MCF 10A (cell line): ENCODE results near the gene XG. TPM values are rescaled to one million over a fixed set of nuclear protein-coding genes. Genes with fewer than 3 reads are reported as not detected.

ENCODE experiments used
- BruUV-seq: library from RNA; stranded (reverse); fragments of 400-500 nt; replicated peaks from 2 replicates; lab custom pipeline; 2021; lab: Mats Ljungman, UMichigan
- CTCF ChIA-PET: fragments of 300-600 bp; sonication (Branson Sonifier 250); formaldehyde crosslinking; extraction: SDS; loops from one replicate; lab custom pipeline; 2021; ENCODE audit warnings: antibody characterized with exemption, inconsistent platforms; lab: Yijun Ruan, JAX
- POLR2A ChIA-PET: fragments of 300-600, 350-650 bp; sonication (Branson Sonifier 250); formaldehyde crosslinking; extraction: SDS; loops from one replicate; lab custom pipeline; 2020; ENCODE audit warnings: antibody characterized with exemption, inconsistent platforms; lab: Yijun Ruan, JAX
- DNase-seq: peaks from one replicate; pipeline ENCODE4 v3.0.0-alpha.2; 2018; ENCODE audit not compliant: unreplicated experiment
- H3K27ac Mint-ChIP-seq: one replicate; pipeline ENCODE4 v1.8.0; 2022; ENCODE audit warnings: mild to moderate bottlenecking, low read depth, mixed read lengths; ENCODE audit not compliant: unreplicated experiment
- H3K27me3 Mint-ChIP-seq: one replicate; pipeline ENCODE4 v1.8.0; 2022; ENCODE audit warnings: mixed read lengths; ENCODE audit not compliant: insufficient read depth, unreplicated experiment
- H3K36me3 Mint-ChIP-seq: one replicate; pipeline ENCODE4 v1.8.0; 2022; ENCODE audit warnings: mild to moderate bottlenecking, moderate library complexity, mixed read lengths; ENCODE audit not compliant: insufficient read depth, unreplicated experiment
- H3K4me1 Mint-ChIP-seq: one replicate; pipeline ENCODE4 v1.8.0; 2022; ENCODE audit warnings: mixed read lengths; ENCODE audit not compliant: insufficient read depth, unreplicated experiment
- H3K4me3 Mint-ChIP-seq: one replicate; pipeline ENCODE4 v1.8.0; 2022; ENCODE audit warnings: mild to moderate bottlenecking, moderate library complexity, mixed read lengths; ENCODE audit not compliant: unreplicated experiment
- H3K9me3 Mint-ChIP-seq: one replicate; pipeline ENCODE4 v1.8.0; 2022; ENCODE audit warnings: mixed read lengths; ENCODE audit not compliant: unreplicated experiment
- CTCF ChIP-seq: fragments of 200-600 bp; IDR thresholded peaks from one replicate; pipeline ENCODE4 v1.8.0; 2022; ENCODE audit warnings: antibody characterized with exemption, mild to moderate bottlenecking; ENCODE audit not compliant: unreplicated experiment
- intact Hi-C: fragments of 100-400 bp; cut with micrococcal nuclease; formaldehyde crosslinking; loops from 2 replicates; pipeline ENCODE4 v1.14.1; 2022
- total RNA-seq: library from RNA; stranded (reverse); gene quantifications from 2 replicates; pipeline ENCODE4 v1.2.3, GENCODE V29; 2022

XG gene
- total RNA-seq, 1 experiment from 2014 or later = not detected

GRCh38 chrX:2841537-2841936 lies 89.7 kb downstream of the XG start:
- CTCF ChIA-PET = no interaction called here
- no peak overlapping the region for H3K27ac Mint-ChIP-seq
- H3K36me3 Mint-ChIP-seq = no peaks in the 10 kb centered on the region

GRCh38 chrX:2846992-2847391 lies 95.2 kb downstream of the XG start:
- Mint-ChIP-seq H3K9me3 (no peaks in the 10 kb centered on the region), H3K36me3 (no peaks in the 10 kb centered on the region), H3K4me3 (no peak overlapping the region), H3K4me1 (peaks cover 12% of the 10 kb centered on the region), H3K27ac (no peak overlapping the region), H3K27me3 (no peaks in the 10 kb centered on the region)
- POLR2A ChIA-PET = no interaction called here
- no TSS peak for BruUV-seq
- CTCF ChIA-PET = no interaction called here
- no peak for TF ChIP-seq CTCF
- no peak for DNase-seq
- intact Hi-C loops = no loop called here

More at GRCh38 chrX:2841537-2841936, 89.7 kb downstream of the XG start:
- no peak for DNase-seq
- Mint-ChIP-seq H3K4me1 (no peaks in the 10 kb centered on the region), H3K4me3 (no peak overlapping the region), H3K27me3 (peaks cover 10% of the 10 kb centered on the region), H3K9me3 (peaks cover 28% of the 10 kb centered on the region)
- BruUV-seq = no TSS peak
- POLR2A ChIA-PET = no interaction called here
- intact Hi-C loops = no loop called here
- no peak for TF ChIP-seq CTCF

- no peaks in the 10 kb centered on the region for H3K36me3 Mint-ChIP-seq
- H3K27ac Mint-ChIP-seq = no peak overlapping the region
- intact Hi-C loops = no loop called here
- H3K27me3 Mint-ChIP-seq = no peaks in the 10 kb centered on the region
- H3K9me3 Mint-ChIP-seq = no peaks in the 10 kb centered on the region
- TF ChIP-seq CTCF = no peak
- BruUV-seq = no TSS peak
- H3K4me3 Mint-ChIP-seq = no peak overlapping the region
- peaks cover 12% of the 10 kb centered on the region for H3K4me1 Mint-ChIP-seq
- ChIA-PET CTCF (interaction anchor here (0.6 kb wide), 1 partner anchor 614 kb away, joined by 3 read pairs; no protein-coding TSS in a partner anchor), POLR2A (no interaction called here)
- DNase-seq = peak; percentile 29
Measured at GRCh38 chrX:2848871-2849301, 97.0 kb downstream of the XG start.

GRCh38 chrX:2854918-2855317 lies 103.1 kb downstream of the XG start:
- H3K36me3 Mint-ChIP-seq = no peaks in the 10 kb centered on the region
- H3K27ac Mint-ChIP-seq = no peak overlapping the region
- no peaks in the 10 kb centered on the region for H3K9me3 Mint-ChIP-seq
- intact Hi-C loops = no loop called here
- H3K27me3 Mint-ChIP-seq = no peaks in the 10 kb centered on the region
- H3K4me1 Mint-ChIP-seq = no peaks in the 10 kb centered on the region
- BruUV-seq = no TSS peak
- no peak for DNase-seq
- ChIA-PET CTCF (no interaction called here), POLR2A (no interaction called here)
- H3K4me3 Mint-ChIP-seq = no peak overlapping the region
- no peak for TF ChIP-seq CTCF
